Astrocyte (in vitro differentiated cells and primary cell): ENCODE data around the gene FAM131C. TPM values are rescaled to one million over a fixed set of nuclear protein-coding genes. Genes with fewer than 3 reads are reported as not detected.
A peak's percentile ranks its signal among the peaks of the same experiment; 100 is the strongest.
"Not testable (repeated sequence)": the region's sequence is repeated elsewhere in the genome, so short reads cannot be mapped to it uniquely, and the experiment has no call there.

Experiments
- DNase-seq: peaks from one replicate; pipeline ENCODE4 v3.0.0-alpha.2; 2010; ENCODE audit warnings: low read depth
- FAIRE-seq: peaks from 2 replicates; lab custom pipeline; 2011; peaks lifted over from hg19 to GRCh38; lab: Jason Lieb, UNC
- H2AFZ ChIP-seq: 2 replicates; pipeline ENCODE4 v1.6.0; 2012; ENCODE audit warnings: low read depth, low read length, inconsistent platforms
- H3K27ac ChIP-seq: 2 replicates; pipeline ENCODE4 v1.5.1; 2011; ENCODE audit warnings: low read depth, low read length, inconsistent platforms
- H3K27me3 ChIP-seq: 2 replicates; pipeline ENCODE4 v1.6.0; 2011; ENCODE audit warnings: low read length, inconsistent platforms; ENCODE audit not compliant: insufficient read depth
- H3K36me3 ChIP-seq: 2 replicates; pipeline ENCODE4 v1.5.1; 2011; ENCODE audit warnings: low read length, inconsistent platforms; ENCODE audit not compliant: insufficient read depth
- H3K4me1 ChIP-seq: 2 replicates; pipeline ENCODE4 v1.5.1; 2011; ENCODE audit warnings: low read length, inconsistent platforms; ENCODE audit not compliant: insufficient read depth
- H3K4me2 ChIP-seq: 2 replicates; pipeline ENCODE4 v1.6.0; 2012; ENCODE audit warnings: low read length, inconsistent platforms
- H3K4me3 ChIP-seq: 2 replicates; pipeline ENCODE4 v1.5.1; 2011; ENCODE audit warnings: low read depth, mild to moderate bottlenecking, low read length, inconsistent platforms; ENCODE audit not compliant: insufficient read depth
- H3K79me2 ChIP-seq: 2 replicates; pipeline ENCODE4 v1.6.0; 2012; ENCODE audit warnings: mild to moderate bottlenecking, low read length, inconsistent platforms; ENCODE audit not compliant: insufficient read depth
- H3K9ac ChIP-seq: 2 replicates; pipeline ENCODE4 v1.6.0; 2012; ENCODE audit warnings: mild to moderate bottlenecking, low read length, inconsistent platforms
- H3K9me3 ChIP-seq: 2 replicates; pipeline ENCODE4 v1.5.1; 2012; ENCODE audit warnings: low read depth, mild to moderate bottlenecking, low read length, inconsistent platforms; ENCODE audit not compliant: insufficient read depth
- H4K20me1 ChIP-seq: 2 replicates; pipeline ENCODE4 v1.6.0; 2012; ENCODE audit warnings: low read length, inconsistent platforms; ENCODE audit not compliant: insufficient read depth
- H3K27ac Mint-ChIP-seq: one replicate; pipeline ENCODE4 v1.8.0; 2021; ENCODE audit warnings: mild to moderate bottlenecking, mixed read lengths; ENCODE audit not compliant: unreplicated experiment
- H3K27me3 Mint-ChIP-seq: one replicate; pipeline ENCODE4 v1.8.0; 2021; ENCODE audit warnings: low read depth, mixed read lengths; ENCODE audit not compliant: unreplicated experiment
- H3K36me3 Mint-ChIP-seq: one replicate; pipeline ENCODE4 v1.8.0; 2021; ENCODE audit warnings: low read depth, mixed read lengths; ENCODE audit not compliant: unreplicated experiment
- H3K4me1 Mint-ChIP-seq: one replicate; pipeline ENCODE4 v1.8.0; 2021; ENCODE audit warnings: low read depth, mixed read lengths; ENCODE audit not compliant: unreplicated experiment
- H3K4me3 Mint-ChIP-seq: one replicate; pipeline ENCODE4 v1.8.0; 2021; ENCODE audit warnings: mild to moderate bottlenecking, moderate library complexity, mixed read lengths; ENCODE audit not compliant: unreplicated experiment
- H3K9me3 Mint-ChIP-seq: one replicate; pipeline ENCODE4 v1.8.0; 2021; ENCODE audit warnings: mild to moderate bottlenecking, mixed read lengths; ENCODE audit not compliant: unreplicated experiment
- EZH2 ChIP-seq: IDR thresholded peaks from 2 replicates; pipeline ENCODE4 v1.6.1; 2012; ENCODE audit warnings: mild to moderate bottlenecking, low read length, inconsistent platforms; ENCODE audit not compliant: insufficient read depth
- total RNA-seq: library from RNA; stranded (reverse); gene quantifications from 2 replicates; pipeline ENCODE4 v1.2.1, GENCODE V29; 2021
- TF ChIP-seq, protein P1 (sequence below): IDR thresholded peaks from 2 replicates; pipeline ENCODE4 v1.5.1; 2011; ENCODE audit warnings: low read depth, mild to moderate bottlenecking, inconsistent platforms, low read length, moderate library complexity; ENCODE audit not compliant: insufficient read depth

FAM131C gene
- total RNA-seq, 1 donor from 2014 or later = 0.11 TPM

DNA sequence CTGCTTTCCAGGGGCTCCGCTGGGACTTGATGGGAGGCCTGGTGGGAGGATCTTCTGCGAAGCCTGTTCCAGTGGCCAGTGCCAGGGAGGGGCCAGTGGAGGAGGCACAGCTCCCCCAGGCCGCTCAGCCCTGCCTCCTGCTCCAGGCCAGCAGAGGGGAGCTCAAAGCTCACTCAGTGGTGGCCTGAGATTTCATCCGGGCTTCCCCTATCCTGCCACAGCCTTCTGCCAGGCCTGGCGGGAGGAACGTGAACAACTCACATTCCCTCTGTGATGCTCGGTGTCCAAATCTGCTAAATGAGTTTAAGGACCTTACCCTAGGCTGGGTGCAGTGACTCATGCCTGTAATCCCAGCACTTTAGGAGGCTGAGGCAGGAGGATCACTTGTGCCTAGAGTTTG lies 26.6 kb downstream of the FAM131C start:
- Histone ChIP-seq H2AFZ (no peak overlapping the region), H3K4me1 (no peaks in the 10 kb centered on the region), H3K4me3 (no peak overlapping the region), H3K4me2 (no peak overlapping the region), H3K27me3 (no peaks in the 10 kb centered on the region), H3K27ac (no peak overlapping the region), H3K9ac (no peak overlapping the region), H4K20me1 (no peaks in the 10 kb centered on the region), H3K9me3 (no peaks in the 10 kb centered on the region), H3K36me3 (no peaks in the 10 kb centered on the region), H3K79me2 (no peaks in the 10 kb centered on the region)
- Mint-ChIP-seq H3K9me3 (no peaks in the 10 kb centered on the region), H3K36me3 (no peaks in the 10 kb centered on the region), H3K4me3 (no peak overlapping the region), H3K27ac (no peak overlapping the region), H3K4me1 (no peaks in the 10 kb centered on the region), H3K27me3 (peaks cover 37% of the 10 kb centered on the region)
- no peak for TF ChIP-seq EZH2
- TF ChIP-seq, protein P1, sequence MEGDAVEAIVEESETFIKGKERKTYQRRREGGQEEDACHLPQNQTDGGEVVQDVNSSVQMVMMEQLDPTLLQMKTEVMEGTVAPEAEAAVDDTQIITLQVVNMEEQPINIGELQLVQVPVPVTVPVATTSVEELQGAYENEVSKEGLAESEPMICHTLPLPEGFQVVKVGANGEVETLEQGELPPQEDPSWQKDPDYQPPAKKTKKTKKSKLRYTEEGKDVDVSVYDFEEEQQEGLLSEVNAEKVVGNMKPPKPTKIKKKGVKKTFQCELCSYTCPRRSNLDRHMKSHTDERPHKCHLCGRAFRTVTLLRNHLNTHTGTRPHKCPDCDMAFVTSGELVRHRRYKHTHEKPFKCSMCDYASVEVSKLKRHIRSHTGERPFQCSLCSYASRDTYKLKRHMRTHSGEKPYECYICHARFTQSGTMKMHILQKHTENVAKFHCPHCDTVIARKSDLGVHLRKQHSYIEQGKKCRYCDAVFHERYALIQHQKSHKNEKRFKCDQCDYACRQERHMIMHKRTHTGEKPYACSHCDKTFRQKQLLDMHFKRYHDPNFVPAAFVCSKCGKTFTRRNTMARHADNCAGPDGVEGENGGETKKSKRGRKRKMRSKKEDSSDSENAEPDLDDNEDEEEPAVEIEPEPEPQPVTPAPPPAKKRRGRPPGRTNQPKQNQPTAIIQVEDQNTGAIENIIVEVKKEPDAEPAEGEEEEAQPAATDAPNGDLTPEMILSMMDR = no peak
- FAIRE-seq (no peak), DNase-seq (no peak)

DNA sequence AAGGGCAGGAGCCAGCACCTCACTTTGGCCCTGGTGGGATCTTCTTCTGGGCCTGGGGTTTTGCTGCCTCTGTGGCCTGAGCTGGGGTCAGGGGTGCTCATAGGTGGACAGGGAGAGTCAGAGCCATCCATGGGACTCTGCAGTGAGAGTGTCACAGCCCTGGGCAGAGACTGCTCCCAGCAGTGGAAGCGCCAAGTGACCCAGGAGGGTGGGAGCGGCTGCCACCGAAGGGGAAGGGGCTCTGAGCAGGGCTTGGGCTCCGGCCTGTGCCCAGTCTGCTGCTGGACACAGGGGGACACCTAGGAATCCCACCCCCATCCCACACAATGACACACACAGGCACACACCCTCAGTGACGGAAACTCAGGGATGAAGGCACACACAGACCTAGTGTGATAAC lies 29.5 kb downstream of the FAM131C start:
- no peaks in the 10 kb centered on the region for H3K4me1 ChIP-seq
- H3K27me3 ChIP-seq = no peaks in the 10 kb centered on the region
- DNase-seq = no peak
- H3K9me3 Mint-ChIP-seq = no peaks in the 10 kb centered on the region
- no peak overlapping the region for H2AFZ ChIP-seq
- H3K4me2 ChIP-seq = no peak overlapping the region
- no peaks in the 10 kb centered on the region for H3K9me3 ChIP-seq
- no peak overlapping the region for H3K27ac Mint-ChIP-seq
- no peaks in the 10 kb centered on the region for H3K79me2 ChIP-seq
- H4K20me1 ChIP-seq = no peaks in the 10 kb centered on the region
- no peaks in the 10 kb centered on the region for H3K36me3 Mint-ChIP-seq
- H3K36me3 ChIP-seq = no peaks in the 10 kb centered on the region
- H3K9ac ChIP-seq = no peak overlapping the region
- H3K4me3 Mint-ChIP-seq = no peak overlapping the region
- FAIRE-seq = no peak
- TF ChIP-seq, protein P1 = no peak
- no peaks in the 10 kb centered on the region for H3K4me1 Mint-ChIP-seq
- no peak overlapping the region for H3K4me3 ChIP-seq
- peaks cover 48% of the 10 kb centered on the region for H3K27me3 Mint-ChIP-seq
- H3K27ac ChIP-seq = no peak overlapping the region

DNA sequence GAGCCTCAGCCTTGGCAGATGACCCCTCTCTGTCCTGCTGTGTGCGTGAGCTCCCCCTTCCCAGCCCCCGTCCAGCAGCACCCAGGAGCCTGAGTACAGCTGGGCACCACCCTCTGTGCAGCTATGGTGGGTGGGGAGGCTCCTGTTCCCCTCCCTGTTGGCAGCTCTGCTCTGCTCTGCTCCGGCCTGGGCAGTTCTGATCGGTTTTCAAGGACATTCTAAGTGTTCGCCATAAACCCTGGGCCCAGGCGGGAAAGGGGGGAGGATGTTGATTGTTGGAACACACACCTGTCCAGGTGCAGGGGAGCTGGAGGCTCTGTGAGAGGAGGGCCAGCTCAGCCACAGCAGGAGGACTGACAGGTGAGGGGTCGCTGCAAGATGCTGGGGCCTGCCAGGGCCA lies 29.9 kb downstream of the FAM131C start, which contains the start of gene CLCNKB:
Gene CLCNKB, plus strand, starts transcription at position 262 of the 400 bp plus-strand sequence. CDS start 711 bp downstream, outside the sequence.
- Mint-ChIP-seq H3K4me1 (no peaks in the 10 kb centered on the region), H3K4me3 (no peak within 1 kb of the TSS), H3K9me3 (no peaks in the 10 kb centered on the region), H3K27ac (no peak within 1 kb of the TSS), H3K36me3 (no peaks in the 10 kb centered on the region), H3K27me3 (peaks cover 50% of the 10 kb centered on the region)
- DNase-seq (no peak), FAIRE-seq (no peak)
- Histone ChIP-seq H2AFZ (no peak within 1 kb of the TSS), H3K4me1 (no peaks in the 10 kb centered on the region), H3K4me3 (no peak within 1 kb of the TSS), H3K27ac (no peak within 1 kb of the TSS), H4K20me1 (no peaks in the 10 kb centered on the region), H3K9ac (no peak within 1 kb of the TSS), H3K9me3 (no peaks in the 10 kb centered on the region), H3K36me3 (no peaks in the 10 kb centered on the region), H3K4me2 (no peak within 1 kb of the TSS), H3K27me3 (no peaks in the 10 kb centered on the region), H3K79me2 (no peaks in the 10 kb centered on the region)
- TF ChIP-seq, protein P1 = no peak
- no peak for TF ChIP-seq EZH2

DNA sequence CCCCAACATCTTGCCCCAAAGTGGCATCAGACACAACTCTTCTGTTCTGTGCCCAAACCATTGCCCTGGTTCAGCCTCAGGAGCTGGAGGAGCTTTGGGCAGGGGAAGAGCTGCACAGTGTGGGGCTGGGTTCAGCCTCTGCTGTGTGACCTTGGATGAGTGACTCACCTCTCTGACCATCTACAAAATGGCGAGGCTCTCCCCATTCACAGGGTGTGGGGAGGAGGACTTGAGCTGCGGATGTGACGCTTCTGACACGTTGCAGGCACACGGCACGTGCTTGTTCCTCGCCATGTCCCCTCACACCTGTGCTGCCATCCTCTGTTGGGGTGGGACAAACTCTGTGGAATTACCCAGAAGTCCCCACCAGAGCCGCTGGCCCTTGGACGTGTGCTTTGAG lies 30.8 kb downstream of the FAM131C start:
- H3K36me3 Mint-ChIP-seq, H3K27ac Mint-ChIP-seq, H3K4me2 ChIP-seq, H3K27ac ChIP-seq, H3K79me2 ChIP-seq, H3K9ac ChIP-seq, H3K36me3 ChIP-seq, H3K9me3 Mint-ChIP-seq, H3K4me1 Mint-ChIP-seq, H3K4me1 ChIP-seq, H3K27me3 ChIP-seq, DNase-seq, H3K4me3 Mint-ChIP-seq, H2AFZ ChIP-seq, H4K20me1 ChIP-seq, H3K9me3 ChIP-seq, H3K4me3 ChIP-seq: not testable (repeated sequence)
- H3K27me3 Mint-ChIP-seq = peaks cover 52% of the 10 kb centered on the region
- peak; percentile 63 for FAIRE-seq
